Ovary (tissue), 3 donors: ENCODE results near the gene SLC19A1.

Source experiments
- CTCF ChIP-seq, 3 donors: fragments of 450-650 bp in 2 of 3; fragments of 200-600 bp in 1 of 3; IDR thresholded peaks; one replicate each; pipeline versions ENCODE4 v1.5.1 to v1.8.0; 2016 to 2022; ENCODE audit warnings: antibody characterized with exemption in 3 of 3, mild to moderate bottlenecking in 1 of 3
- EP300 ChIP-seq: sonication (generic); formaldehyde crosslinking; IDR thresholded peaks from one replicate; pipeline ENCODE4 v1.6.1; 2017; ENCODE audit warnings: antibody characterized with exemption
- POLR2A ChIP-seq: fragments of 450-650 bp; IDR thresholded peaks from one replicate; pipeline ENCODE4 v1.6.1; 2017; ENCODE audit warnings: antibody characterized with exemption, mild to moderate bottlenecking, moderate library complexity
- donor health status: DM: no; HTN: no; CAD: no.

GRCh38 chr21:45487891-45488600 is 54.2 kb downstream of the SLC19A1 start:
- TF ChIP-seq POLR2A: no peak
- no peak for TF ChIP-seq CTCF (IDR thresholded peaks at IDR 0.05)
- no peak for TF ChIP-seq EP300
